ENCODE results near the gene OBSCN.

Gene OBSCN

DNA sequence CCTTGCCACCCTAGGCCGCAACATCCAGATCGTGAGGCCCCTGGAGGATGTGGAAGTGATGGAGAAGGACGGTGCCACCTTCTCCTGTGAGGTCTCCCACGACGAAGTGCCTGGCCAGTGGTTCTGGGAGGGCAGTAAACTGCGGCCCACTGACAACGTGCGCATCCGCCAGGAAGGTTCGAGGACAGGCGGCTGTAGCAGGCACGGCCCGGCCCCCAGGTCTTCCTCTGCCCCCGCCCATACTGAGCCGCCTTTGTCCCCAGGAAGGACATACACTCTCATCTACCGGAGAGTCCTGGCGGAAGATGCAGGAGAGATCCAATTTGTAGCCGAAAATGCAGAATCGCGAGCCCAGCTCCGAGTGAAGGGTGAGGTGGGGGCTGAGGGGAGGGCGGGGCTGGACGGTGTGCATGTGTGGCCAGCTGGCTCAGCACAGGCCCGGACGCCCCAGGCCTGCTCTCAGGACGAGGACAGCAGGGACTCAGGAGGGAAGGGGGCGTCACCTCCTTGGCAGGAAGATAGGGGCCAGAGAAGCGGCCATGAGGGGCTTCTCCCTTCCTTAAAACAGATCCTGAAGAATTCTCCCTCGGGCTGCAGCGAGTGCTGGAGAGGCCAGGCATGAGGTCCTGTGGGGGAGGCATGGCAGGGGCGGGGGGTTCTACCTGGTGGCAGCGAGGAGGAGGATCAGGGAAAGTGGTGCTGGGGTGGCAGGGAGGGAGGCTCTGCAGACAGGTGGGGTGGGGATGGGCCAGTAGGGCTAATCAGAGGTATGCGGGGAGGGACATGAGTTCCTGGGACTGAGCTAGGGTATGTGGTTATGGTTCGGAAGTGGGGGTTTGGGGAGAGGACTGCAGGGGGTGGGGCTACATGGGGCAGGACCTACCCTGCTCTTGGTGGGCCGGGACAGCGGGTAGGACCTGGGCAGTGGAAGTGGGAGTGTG, 69.9 kb downstream of the OBSCN start:
- DNase-seq, result no peak

DNA sequence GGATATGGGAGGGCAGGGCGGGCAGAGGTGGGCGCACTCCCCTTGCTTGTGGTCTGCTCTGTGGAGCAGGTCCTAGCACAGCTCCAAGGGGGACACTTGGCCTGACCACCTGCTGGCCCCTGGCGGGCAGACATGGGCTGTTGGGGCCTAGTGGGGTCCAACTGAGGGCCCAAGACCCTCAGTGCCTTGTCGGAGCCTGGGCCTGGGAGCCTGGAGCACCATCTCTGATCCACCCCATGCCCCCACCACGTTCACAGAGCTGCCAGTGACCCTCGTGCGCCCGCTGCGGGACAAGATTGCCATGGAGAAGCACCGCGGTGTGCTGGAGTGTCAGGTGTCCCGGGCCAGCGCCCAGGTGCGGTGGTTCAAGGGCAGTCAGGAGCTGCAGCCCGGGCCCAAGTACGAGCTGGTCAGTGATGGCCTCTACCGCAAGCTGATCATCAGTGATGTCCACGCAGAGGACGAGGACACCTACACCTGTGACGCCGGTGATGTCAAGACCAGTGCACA, 70.6 kb downstream of the OBSCN start:
- no peak for DNase-seq

DNA sequence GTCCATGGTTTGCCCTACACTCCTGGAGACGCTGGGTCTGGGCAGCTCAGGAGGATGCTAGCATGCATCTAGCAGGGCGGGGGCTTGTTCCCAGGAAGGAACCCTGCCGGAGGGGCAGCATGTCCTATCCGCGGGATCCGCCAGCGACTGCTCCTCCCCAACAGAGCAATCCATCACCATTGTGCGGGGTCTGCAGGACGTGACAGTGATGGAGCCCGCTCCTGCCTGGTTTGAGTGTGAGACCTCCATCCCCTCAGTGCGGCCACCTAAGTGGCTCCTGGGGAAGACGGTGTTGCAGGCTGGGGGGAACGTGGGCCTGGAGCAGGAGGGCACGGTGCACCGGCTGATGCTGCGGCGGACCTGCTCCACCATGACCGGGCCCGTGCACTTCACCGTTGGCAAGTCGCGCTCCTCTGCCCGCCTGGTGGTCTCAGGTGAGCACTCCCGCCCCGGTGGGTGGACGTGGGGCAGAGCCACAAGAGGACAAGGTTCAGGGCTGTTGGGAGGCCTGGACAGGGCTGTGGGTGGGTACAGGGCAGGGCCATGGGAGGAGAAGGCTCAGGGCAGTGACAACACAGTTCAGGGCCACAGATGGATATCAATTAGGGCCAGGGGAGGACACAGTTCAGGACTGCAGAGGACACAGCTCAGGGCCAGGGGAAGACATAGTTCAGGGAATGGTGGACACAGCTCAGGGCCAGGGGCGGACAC, 71.3 kb downstream of the OBSCN start:
- DNase-seq, result no peak

DNA sequence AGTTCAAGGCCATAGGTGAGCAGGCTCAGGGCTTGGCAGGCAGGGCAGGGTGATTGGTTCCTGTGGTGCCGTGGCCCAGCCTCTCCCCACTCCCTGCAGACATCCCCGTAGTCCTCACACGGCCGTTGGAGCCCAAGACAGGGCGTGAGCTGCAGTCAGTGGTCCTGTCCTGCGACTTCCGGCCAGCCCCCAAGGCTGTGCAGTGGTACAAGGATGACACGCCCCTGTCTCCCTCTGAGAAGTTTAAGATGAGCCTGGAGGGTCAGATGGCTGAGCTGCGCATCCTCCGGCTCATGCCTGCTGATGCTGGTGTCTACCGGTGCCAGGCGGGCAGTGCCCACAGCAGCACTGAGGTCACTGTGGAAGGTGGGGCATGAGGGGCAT, 71.9 kb downstream of the OBSCN start:
- no peak for DNase-seq

DNA sequence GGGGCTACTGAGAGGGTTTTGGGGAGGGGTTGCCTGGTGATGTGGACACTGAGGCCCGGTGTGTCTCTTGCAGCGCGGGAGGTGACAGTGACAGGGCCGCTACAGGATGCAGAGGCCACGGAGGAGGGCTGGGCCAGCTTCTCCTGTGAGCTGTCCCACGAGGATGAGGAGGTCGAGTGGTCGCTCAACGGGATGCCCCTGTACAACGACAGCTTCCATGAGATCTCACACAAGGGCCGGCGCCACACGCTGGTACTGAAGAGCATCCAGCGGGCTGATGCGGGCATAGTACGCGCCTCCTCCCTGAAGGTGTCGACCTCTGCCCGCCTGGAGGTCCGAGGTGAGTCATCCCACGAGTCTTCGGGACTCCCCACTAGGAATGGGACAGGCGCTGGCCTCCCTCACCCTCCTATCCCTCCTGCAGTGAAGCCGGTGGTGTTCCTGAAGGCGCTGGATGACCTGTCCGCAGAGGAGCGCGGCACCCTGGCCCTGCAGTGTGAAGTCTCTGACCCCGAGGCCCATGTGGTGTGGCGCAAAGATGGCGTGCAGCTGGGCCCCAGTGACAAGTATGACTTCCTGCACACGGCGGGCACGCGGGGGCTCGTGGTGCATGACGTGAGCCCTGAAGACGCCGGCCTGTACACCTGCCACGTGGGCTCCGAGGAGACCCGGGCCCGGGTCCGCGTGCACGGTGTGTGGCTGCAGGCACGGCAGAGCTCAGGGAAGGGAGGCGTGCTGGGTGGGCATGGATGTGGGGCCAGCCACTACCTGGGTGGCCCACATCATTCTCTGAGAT, 72.5 kb downstream of the OBSCN start:
- no peak for DNase-seq

DNA sequence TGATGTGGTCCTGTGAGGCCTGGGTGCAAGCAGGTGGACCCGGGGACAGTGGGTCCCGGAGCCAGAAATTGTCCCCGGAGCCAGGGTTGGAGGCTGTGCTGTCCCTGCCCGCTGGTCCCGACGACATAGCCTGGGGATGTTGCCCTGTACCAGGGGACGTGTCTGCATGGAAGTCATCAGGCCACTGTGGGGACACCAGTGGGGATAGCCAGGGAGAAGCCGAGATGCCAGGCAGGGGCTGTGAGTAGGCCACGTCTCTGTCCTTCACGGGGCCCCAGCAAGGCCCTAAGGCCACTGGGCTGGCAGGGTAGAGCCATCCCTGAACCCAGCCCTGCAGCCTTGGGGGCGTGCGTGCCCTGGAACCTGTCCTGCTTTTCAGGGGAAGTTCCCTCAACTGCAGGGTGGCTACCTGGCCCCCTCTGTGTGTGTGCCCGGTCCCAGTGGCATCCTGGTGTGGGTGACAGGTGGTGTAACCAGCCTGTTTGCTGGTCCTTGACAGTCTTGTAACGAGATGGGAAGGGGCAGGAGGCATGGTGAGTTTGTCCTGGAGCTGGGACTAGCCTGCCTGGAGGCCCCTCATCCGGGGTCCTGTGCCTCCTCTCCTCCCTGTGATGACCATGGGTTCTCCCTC, 73.2 kb downstream of the OBSCN start:
- no peak for DNase-seq

DNA sequence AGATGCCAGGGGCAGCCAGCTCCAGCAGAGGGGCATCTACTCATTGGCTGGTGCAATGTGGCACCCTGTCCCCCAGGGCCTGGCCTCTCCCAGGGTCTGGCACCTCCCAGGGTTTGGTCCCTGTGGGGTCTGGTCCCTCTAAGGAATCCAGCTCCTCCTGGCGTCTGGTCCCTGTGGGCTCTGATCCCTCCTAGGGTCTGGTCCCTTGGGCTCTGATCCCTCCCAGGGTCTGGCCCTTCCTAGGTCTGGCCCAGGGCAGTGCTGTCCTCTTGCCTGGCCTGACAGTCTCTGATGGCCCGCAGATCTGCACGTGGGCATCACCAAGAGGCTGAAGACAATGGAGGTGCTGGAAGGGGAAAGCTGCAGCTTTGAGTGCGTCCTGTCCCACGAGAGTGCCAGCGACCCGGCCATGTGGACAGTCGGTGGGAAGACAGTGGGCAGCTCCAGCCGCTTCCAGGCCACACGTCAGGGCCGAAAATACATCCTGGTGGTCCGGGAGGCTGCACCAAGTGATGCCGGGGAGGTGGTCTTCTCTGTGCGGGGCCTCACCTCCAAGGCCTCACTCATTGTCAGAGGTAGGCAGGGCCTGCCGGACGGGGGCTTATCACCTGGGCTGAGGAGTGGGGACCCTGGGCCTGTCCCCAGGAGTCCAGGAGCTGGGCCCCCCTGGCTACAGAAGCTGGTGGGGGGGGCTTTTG, 73.9 kb downstream of the OBSCN start:
- no peak for DNase-seq

DNA sequence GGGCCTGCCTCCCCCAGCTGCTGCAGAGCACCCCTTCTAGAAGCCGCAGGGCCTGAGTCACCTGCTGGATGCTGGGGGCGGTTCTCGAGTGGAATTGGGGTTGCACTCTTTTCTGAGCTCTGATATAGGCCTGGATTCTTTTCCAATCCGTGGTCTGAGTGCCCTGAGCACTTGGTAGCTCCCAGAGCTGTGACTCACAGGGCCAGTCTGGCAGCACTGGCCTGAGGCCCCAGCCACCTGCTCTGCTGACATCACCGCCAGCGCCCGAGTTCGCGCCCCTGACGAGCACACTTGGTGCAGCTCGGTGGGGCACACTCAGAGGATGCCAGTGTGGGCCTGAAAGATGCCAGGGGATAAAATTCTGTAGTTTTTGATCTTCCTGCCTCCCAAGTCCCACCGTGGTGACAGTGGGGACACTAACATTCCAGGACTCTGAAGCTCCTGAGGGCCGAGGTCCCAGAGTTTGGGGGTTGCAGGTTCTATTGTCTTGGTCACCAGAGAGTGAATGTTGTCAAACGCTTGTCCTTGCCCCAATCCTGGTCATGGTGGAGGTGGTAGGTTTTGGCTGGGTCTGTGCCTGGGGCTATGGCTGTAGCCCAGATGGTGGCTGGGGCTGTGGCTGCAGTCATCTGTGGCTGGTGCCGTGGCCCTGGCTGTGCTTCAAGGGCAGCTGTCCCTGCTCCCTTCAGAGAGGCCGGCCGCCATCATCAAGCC, 74.6 kb downstream of the OBSCN start:
- no peak for DNase-seq

DNA sequence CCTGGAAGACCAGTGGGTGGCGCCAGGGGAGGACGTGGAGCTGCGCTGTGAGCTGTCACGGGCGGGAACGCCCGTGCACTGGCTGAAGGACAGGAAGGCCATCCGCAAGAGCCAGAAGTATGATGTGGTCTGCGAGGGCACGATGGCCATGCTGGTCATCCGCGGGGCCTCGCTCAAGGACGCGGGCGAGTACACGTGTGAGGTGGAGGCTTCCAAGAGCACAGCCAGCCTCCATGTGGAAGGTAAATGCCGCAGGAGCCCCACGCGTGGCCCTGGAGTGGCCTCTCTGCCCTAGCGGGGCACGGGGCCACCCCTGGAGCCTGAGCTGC, 75.2 kb downstream of the OBSCN start:
- no peak for DNase-seq

DNA sequence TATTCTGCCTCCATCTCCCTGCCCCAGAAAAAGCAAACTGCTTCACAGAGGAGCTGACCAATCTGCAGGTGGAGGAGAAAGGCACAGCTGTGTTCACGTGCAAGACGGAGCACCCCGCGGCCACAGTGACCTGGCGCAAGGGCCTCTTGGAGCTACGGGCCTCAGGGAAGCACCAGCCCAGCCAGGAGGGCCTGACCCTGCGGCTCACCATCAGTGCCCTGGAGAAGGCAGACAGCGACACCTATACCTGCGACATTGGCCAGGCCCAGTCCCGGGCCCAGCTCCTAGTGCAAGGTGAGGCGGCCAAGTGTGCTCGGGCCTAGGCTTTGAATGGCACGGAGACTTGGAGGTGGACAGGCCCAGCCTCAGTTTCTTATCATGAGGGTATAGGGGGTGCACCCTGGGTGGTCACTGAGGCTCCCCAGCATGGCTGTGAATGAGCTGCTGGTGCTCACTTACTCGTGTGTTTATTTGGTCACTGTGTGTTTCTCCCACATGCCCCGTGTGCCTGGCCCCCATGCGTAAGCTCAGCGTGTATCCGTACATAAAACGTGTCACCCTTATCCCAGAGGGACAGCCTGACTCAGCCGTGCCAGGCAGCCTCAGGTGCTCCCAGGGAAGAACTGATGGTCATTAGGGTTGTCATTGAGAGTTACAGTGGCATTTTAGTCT, 75.8 kb downstream of the OBSCN start:
- DNase-seq, result no peak

DNA sequence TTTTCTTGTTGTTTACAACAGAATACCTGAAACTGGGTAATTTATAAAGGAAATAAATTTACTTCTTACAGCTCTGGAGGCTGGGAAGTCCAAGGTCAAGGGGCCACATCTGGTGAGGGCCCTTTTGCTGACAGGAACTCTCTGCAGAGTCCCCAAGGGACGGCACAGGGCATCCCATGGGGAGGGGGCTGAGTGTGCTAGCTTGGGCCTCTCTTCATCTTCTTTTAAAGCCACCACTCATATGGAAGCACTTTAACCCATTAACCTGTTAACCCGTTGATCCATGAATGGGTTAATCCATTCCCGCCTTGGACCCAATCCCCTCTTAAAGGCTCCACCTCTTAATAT, 76.3 kb downstream of the OBSCN start:
- DNase-seq, result no peak

DNA sequence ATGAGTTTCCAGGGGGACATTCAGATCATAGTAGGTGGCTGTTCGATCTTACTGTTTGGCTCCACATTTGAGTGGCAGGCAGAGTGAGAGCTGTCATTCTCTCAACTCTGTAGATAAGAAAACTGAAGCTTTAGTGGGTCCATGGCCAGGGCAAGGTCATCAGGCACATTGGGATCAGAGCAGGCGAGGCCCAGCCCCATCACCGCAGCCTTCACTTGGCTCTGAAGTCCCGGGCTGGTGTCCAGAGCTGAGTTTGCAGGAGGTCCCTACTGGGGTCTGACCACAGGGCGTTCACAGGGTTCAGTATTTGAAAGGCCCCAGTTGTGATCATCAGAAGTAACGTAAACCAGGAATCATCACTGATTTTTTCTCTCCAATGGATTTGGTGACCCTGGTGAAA, 76.7 kb downstream of the OBSCN start:
- no peak for DNase-seq

DNA sequence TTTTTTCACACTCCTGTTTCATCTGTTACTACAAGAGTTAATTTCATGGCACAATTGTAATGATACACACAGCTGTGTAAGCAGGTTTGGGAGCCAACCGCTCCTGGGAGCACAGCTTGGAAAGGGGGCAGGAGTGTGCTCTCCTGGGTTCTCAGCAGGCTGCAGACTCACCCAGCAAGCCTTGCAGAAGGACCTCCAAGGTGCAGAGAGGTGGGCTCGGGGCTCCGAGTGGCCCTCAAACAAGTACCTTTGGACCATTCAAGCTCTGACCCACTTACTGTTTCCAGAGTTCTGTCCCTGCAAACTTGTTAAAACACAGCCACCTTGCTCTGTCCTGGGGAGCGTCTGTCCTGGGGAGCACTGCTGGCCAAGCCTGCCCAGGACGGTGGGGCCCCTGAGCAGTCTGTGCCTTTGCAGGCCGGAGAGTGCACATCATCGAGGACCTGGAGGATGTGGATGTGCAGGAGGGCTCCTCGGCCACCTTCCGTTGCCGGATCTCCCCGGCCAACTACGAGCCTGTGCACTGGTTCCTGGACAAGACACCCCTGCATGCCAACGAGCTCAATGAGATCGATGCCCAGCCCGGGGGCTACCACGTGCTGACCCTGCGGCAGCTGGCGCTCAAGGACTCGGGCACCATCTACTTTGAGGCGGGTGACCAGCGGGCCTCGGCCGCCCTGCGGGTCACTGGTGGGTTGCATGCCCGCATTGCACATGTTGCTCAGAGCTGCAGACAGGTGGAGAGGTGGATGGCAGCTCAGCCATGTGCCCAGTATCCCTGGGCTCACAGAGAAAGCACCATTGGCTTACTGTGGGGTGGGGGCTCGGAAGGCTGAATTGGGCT, 78.0 kb downstream of the OBSCN start:
- no peak for DNase-seq

DNA sequence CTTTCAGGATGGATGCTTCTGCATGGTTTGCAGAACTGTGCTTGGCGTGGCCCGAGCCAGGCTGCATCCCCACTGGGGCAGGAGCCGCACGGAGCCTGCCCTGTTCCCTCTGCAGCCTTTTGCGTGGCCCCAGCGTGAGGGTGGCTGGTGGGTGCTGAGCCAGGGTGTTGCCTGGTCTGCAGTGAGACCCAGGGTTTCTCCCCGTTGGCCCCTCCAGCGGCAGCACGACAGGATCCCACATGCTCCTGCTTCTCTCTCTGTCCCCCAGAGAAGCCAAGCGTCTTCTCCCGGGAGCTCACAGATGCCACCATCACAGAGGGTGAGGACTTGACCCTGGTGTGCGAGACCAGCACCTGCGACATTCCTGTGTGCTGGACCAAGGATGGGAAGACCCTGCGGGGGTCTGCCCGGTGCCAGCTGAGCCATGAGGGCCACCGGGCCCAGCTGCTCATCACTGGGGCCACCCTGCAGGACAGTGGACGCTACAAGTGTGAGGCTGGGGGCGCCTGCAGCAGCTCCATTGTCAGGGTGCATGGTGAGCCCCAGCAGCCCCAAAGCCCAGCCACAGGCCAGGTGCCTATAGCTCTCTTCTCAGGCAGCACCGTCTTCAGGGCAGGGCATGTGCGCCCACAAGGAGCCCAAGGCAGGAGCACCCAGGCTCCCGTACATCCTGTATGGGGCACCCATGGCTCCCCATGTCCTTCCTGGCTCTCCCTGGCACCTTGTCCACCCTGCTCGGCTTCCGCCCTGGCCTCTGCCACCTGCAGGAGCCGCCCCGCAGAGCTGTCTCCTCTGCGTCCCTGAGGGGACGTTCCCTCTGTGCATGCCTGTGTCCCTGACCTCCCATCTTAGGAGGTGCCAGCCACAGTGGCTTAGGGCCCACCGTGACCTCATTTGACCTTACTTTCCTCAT, 78.9 kb downstream of the OBSCN start:
- DNase-seq, result no peak

DNA sequence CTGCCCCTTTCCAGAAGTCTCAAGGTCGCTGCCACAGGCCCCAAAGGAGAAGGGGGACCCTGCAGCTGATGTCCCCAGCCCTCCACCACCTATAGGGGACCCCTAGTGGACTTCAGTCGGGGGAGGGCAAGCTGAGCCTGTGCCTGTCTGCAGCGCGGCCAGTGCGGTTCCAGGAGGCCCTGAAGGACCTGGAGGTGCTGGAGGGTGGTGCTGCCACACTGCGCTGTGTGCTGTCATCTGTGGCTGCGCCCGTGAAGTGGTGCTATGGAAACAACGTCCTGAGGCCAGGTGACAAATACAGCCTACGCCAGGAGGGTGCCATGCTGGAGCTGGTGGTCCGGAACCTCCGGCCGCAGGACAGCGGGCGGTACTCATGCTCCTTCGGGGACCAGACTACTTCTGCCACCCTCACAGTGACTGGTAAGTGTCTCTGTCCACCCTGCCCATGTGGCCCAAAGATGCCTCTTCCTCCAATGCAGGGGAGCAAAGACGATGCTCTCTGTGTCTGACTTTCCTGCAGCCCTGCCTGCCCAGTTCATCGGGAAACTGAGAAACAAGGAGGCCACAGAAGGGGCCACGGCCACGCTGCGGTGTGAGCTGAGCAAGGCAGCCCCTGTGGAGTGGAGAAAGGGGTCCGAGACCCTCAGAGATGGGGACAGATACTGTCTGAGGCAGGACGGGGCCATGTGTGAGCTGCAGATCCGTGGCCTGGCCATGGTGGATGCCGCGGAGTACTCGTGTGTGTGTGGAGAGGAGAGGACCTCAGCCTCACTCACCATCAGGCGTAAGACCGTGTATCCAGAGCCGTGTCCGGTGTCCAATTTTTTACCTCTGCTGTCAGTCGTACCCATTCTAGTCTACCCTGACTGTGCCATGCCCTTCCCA, 79.9 kb downstream of the OBSCN start:
- no peak for DNase-seq

DNA sequence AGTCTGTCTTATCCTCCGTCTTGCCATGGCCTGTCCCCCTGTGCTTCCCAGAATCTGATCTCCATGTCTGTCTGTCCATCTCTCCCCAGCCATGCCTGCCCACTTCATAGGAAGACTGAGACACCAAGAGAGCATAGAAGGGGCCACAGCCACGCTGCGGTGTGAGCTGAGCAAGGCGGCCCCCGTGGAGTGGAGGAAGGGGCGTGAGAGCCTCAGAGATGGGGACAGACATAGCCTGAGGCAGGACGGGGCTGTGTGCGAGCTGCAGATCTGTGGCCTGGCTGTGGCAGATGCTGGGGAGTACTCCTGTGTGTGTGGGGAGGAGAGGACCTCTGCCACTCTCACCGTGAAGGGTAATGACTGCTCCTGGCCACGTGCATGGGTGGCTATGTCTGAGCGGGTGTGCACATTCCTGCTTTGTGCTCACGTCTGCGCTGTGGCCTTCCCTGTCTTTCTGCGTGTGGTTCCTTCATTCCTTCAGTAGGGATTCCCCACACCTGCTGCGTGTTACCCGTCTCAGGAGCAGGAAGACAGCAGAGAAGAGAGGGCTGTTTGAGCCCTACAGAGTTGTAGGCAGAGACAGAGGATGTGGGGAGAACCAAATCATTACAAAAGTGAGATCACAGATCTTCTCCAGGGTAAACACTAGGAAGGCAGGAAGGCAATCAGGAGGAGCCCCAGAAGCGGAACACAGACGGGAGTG, 80.8 kb downstream of the OBSCN start:
- no peak for DNase-seq

DNA sequence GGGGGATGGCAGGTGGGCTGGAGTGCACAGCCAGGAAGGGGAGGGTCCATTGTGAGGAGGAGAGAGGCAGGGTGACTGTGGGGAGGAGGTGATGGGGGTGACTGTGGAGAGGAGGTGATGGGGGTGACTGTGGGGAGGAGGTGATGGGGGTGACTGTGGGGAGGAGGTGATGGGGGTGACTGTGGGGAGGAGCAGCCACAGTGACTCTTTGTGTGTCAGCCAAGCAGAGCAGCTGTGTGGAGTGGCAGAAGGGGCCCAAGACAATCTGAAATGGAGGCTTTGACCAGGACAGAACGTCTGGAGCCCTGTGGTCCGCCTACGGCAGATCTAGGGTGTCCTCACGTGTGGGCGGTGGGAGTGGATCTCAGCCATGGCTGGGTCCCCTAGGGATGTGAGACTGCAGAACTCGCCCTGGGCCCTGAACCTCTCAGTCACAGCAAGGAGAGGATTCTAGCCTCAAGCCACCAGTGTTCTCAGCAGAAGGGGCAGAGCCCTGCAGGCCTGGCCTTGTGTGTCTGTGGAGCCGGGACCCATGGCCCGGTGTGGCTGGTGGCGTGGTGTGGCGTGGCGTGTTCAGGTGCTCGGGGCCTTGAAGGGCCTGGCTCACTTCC, 81.5 kb downstream of the OBSCN start:
- DNase-seq, result no peak

Data from stimulated activated naive CD4-positive, alpha-beta T cell (primary cell).